SK-N-SH treated with all-trans-retinoic acid at 6 μM for 48 hours (cell line): ENCODE data around the gene ITFG2.

Experiments used
- ARNTL ChIP-seq: fragments of 450-650 bp; formaldehyde crosslinking; IDR thresholded peaks from 2 replicates; pipeline ENCODE4 v1.5.0; 2020; ENCODE audit warnings: low read depth, mild to moderate bottlenecking, moderate library complexity, borderline replicate concordance
- PATZ1 ChIP-seq: fragments of 250-450 bp; sonication (Bioruptor Pico); IDR thresholded peaks from 2 replicates; pipeline ENCODE4 v1.8.0; 2020; ENCODE audit warnings: mild to moderate bottlenecking, moderate library complexity, borderline replicate concordance
- TCF4 ChIP-seq: fragments of 250-450 bp; sonication (Bioruptor Pico); IDR thresholded peaks from 2 replicates; pipeline ENCODE4 v1.8.0; 2021; ENCODE audit warnings: mild to moderate bottlenecking, moderate library complexity, borderline replicate concordance
- TOX ChIP-seq: fragments of 250-450 bp; sonication (Bioruptor Pico); IDR thresholded peaks from 2 replicates; pipeline ENCODE4 v1.8.0; 2021; ENCODE audit warnings: mild to moderate bottlenecking, moderate library complexity, borderline replicate concordance
- ZNF565 ChIP-seq: fragments of 450-650 bp; formaldehyde crosslinking; conservative IDR thresholded peaks from 2 replicates; pipeline ENCODE4 v1.5.0; 2020; ENCODE audit warnings: low read depth, mild to moderate bottlenecking, moderate library complexity

- TF ChIP-seq TCF4: no peak
- no peak for TF ChIP-seq ARNTL
- no peak for TF ChIP-seq ZNF565 (CRISPR knock-in tag)
- TF ChIP-seq TOX (CRISPR knock-in tag): no peak
- TF ChIP-seq PATZ1: no peak
These were observed 7.3 kb downstream of the ITFG2 start for GRCh38 chr12:2819810-2820209.
